Activated CD4-positive, CD25-positive, alpha-beta regulatory T cell treated with anti-CD3 and anti-CD28 coated beads, Interleukin-2, amount 50 U/mL, for 16 hours (primary cell): ENCODE results near the gene SPIN4.
A peak's percentile ranks its signal among the peaks of the same experiment; 100 is the strongest.
"Not testable (repeated sequence)": the region's sequence is repeated elsewhere in the genome, so short reads cannot be mapped to it uniquely, and the experiment has no call there.

Experiments used
- DNase-seq: peaks from one replicate; pipeline ENCODE4 v3.0.0-alpha.2; 2020; ENCODE audit warnings: low read depth, low spot score

The SPIN4 gene

DNA sequence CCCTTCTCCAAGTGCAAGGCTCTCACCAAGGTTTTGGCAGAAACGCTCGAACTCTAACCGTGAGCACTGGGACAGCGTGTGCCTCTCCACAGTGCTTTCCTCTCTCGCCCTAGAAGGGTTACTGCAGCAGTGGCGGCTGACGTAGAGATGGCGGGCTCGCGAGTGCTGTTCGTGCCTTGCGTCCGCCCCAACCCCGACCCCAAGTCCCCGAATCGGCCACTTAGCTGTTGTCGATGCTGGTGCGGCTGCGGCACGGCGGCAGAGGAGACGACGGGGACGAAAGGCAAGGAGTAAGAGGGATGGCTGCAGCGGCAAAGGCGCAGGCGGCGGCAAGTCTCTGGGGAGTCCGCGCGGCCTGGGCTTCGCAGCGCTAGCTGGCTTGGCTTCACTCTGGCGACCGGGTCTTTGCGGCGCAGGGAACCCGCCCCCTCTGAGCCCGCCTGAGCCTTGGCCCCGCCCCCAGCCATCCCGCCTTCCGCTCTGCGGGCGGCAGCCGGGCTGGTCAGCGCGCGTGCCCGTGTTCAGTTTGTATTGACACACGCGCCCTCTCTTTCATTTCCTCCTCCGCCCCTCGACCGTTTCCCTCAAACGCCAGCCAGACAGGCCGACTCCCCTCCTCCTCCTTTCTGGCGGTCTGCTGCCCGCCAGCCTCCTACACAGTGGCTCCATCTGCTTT is at the start of gene SPIN4:
SPIN4 (minus strand) TSS at position 392 of the 676 bp plus-strand sequence. CDS start 513 bp downstream, outside the sequence.
- DNase-seq: peak; percentile 6

DNA sequence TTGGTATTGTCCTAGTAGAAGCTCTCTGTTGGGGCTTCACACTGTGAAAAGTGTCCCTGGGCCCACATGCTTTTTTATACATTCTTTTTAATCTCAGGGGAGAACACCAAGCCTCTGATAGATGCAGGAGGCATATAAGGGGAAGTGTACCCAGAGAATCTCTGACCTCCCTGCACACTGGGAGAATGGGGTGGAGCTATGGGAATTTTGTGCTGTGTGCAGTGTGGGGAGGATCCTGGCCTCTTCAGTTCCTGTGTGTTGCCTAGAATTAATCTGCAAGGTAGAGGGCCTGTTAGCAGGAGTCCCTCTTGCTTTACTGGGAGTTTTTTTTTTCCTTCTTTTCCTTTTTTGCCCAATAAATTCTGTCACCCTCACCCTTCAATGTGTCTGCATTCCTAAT is 49.2 kb upstream of the SPIN4 start:
- DNase-seq: no peak

DNA sequence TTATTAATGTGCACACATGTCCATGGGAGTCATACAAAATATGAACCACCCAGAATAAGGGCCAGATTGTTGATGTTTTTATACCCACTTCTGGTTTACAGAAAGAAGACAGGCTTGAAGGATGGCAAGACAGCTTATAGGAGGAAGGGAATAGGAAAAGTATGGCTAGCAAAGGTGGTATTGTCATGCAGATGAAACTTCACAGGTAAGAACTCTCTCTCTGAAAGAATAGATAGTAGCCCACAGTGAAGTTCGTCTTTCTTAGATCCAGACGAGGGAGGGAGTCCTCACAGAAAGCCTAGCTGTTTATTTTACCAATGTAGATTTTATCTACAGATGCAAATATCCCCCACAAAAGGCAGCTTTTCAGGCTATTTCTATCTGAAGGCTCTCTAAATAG is 43.7 kb upstream of the SPIN4 start:
- DNase-seq: no peak

DNA sequence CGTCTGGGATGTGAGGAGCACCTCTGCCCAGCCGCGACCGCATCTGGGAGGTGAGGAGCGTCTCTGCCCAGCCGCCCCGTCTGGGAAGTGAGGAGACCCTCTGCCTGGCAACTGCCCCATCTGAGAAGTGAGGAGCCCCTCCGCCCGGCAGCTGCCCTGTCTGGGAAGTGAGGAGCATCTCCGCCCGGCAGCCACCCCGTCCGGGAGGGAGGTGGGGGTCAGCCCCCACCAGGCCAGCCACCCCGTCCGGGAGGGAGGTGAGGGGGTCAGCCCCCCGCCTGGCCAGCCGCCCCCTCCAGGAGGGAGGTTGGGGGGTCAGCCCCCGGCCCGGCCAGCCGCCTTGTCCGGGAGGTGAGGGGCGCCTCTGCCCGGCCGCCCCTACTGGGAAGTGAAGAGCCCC is 42.0 kb upstream of the SPIN4 start:
- DNase-seq: not testable (repeated sequence)

DNA sequence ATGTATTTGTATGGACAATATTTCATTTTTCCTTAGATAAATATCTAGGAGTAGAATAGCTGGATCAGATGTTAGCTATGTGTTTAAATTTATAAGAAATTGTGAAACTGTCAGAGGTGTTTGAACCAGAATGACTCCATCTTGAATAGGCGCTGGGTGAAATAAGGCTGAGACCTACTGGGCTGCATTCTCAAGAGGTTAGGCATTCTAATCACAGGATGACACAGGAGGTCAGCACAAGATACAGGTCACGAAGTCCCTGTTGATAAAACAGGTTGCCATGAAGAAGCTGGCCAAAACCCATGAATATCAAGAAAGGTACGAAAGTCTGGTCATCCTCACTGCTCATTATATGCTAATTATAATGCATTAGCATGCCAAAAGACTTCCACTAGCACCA is 36.3 kb upstream of the SPIN4 start:
- no peak for DNase-seq

DNA sequence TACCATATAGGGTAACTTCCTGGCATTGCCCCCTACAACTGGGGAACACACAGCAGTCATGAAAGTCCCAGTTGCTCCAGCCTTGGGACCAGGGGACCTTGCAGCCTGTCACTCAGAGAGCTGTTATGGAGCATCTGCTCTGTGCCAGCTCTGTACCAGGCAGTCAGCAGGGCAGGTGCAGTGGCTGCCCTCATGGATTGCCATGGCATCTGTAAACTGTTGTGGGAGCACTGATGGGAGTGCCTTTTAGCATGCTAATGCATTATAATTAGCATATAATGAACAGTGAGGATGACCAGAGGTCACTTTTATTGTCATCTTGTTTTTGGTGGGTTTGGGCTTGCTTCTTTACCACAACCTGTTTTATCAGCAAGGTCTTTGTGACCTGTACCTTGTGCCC is 33.1 kb upstream of the SPIN4 start:
- DNase-seq: not testable (repeated sequence)

DNA sequence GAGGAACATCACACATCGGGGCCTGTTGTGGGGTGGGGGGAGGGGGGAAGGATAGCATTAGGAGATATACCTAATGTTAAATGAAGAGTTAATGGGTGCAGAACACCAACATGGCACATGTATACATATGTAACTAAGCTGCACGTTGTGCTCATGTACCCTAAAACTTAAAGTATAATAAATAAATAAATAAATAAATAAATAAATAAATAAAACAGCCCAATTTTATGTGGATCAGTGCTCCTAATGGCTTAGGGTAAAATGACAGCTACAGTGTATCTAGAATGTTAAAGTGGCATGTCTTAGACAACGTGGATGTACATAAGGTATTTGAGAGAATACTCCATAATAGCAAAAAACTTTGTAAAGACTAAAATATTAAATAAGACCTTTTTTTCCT is 21.9 kb upstream of the SPIN4 start:
- DNase-seq: not testable (repeated sequence)

DNA sequence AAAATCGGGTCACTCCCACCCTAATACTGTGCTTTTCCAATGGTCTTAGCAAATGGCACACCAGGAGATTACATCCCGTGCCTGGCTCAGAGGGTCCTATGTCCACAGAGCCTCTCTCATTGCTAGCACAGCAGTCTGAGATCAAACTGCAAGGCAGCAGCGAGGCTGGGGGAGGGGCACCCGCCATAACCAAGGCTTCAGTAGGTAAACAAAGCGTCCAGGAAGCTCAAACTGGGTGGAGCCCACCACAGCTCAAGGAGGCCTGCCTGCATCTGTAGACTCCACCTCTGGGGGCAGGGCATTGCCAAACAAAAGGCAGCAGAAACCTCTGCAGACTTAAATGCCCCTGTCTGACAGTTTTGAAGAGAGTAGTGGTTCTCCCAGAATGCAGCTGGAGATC is 16.6 kb upstream of the SPIN4 start:
- not testable (repeated sequence) for DNase-seq

DNA sequence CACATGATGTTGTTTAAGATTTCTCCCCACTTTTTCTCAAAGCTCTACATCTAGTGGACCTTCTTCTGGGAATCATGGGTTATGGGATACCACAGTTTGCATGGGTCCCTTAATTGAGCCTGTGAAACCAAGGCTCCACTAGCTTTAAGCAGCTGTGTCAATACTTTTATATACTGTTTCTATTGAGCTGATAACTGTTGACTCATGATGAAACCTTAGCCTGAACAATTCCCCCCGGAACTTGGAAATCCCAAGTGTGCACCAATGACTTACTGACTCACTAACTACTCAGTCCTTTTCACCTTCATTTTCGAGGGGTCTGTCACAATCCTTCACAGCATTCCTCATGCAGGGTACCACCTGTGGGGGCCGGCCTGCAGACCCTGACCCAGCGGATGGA is 12.7 kb upstream of the SPIN4 start:
- DNase-seq: no peak

DNA sequence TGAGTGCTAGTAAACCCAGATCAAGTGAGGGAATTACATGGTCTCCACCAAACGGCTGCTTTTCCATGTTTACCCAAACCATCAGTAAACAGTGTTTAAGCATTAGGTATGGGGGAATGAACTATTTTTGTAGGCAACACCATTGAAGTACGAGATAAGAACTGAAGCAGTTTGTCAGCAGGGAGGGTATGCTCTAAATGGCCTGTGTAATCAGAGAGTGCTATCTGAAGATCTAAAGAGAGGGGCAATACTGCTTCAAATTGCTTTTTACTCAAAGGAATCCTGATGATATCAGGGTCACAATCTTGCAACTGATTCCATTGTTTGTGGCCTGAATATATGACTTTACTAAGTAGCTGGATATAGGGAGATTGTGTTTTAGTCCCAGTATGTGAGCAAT is 10.4 kb upstream of the SPIN4 start:
- DNase-seq: no peak

DNA sequence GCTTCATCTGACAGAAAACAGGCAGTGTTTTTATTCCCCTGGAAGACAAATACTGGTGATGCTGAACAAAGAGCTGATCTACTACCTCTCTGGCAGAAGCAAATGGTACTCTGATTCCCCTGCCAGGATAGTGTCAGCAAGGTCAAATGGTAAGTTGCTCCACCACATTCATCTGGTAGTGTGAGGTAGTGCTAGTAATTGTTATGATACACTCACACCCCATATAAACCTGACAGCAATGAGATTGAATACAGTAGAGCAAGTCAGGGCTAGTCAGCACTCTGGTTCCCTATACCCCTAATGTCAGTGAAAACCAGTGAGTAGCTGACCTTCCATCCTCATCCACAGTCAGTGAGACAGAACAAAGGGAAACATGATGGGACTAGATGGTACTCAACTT is 3.4 kb upstream of the SPIN4 start:
- DNase-seq: no peak

DNA sequence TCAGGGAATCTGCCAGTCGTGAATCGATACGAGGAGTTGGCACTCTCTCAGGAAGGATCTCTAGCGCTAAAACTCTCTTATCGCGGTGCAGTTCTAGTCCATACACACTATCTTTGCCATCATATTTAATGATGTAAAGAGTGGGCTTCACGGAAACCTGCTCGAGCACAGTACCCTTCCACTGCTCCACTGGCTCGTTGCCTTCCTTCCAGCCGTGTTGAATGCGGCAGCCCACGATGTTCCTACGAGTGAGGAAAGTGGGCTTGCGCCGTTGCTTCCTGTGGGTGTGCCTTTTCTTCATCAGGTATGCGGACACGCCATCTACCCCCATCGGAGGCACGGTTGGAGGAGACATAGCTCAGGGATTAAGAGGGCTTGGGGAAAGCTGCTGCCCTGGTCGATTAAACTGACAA is 661 bp downstream of the SPIN4 start:
- no peak for DNase-seq

DNA sequence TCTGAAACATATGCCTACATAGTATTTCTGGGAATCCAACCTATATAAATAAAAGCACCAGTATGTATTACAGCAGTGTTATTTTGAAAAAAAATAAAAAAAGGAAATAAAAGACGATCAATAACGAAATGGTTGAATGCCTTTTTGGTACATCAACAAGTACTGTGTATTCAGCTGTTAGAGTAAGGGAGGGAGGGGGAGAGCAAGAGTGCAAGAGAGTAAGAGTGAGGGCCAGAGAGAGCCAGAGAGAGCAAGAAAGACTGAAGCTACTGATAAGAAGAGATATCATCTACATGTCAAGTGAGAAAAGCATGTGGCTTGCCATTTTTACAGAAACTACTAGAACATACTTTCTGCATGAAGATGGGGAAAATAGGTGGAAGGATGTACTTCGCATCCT is 1.8 kb downstream of the SPIN4 start:
- DNase-seq: no peak

DNA sequence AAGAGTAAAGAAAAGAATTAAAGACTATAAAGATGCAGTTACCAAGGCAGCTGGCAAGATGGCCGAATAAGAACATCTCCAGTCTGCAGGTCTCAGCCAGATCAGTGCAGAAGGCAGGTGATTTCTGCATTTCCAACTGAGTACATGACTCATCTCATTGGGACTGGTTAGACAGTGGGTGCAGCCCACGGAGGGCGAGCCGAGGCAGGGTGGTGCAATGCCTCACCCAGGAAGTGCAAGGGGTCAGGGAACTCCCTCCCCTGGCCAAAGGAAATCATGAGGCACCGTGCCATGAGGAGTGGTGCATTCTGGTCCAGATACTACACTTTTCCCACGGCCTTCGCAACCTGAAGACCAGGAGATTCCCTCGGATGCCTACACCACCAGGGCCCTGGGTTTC is 20.5 kb downstream of the SPIN4 start:
- no peak for DNase-seq

DNA sequence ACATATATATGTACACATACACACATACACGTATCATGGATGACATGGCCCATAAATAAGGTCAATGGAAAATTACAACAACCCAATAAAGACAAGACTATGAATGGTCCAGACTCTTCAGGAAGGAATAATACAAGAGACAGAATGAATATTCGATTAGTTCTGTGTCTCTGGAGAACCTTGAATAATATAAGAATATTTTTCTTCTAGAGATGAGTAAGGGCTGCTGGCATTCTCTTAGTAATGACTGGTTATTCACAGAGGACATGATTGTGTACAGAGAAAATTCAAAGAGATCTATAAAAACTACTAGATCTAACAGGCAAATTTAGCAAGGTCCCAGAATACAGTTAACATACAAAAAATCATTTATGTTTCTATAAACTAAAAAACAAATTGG is 23.3 kb downstream of the SPIN4 start:
- DNase-seq: no peak

DNA sequence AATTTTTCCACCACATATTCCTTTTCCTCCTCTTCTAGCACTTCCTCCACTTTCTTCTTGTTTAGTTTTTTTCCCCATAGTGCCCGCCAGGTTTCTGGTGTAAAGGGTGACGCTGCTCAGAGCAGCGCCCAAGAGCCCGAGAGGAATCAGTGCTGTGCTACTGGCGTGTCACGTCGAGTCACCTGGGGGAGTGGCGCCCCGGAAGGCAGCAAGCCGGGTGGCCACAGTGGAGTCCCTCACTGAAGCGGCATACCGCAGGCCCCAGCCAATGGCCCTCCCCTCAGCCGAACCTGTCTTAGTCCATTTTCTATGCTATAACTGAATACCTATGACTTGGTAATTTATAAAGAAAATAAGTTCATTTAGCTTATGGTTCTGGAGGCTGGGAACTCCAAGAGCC is 51.5 kb downstream of the SPIN4 start:
- DNase-seq: no peak
